Measurements from ENCODE around the gene HPSE2. TPM values are rescaled to one million over a fixed set of nuclear protein-coding genes. Genes with fewer than 3 reads are reported as not detected.
"Not testable (repeated sequence)": the region's sequence is repeated elsewhere in the genome, so short reads cannot be mapped to it uniquely, and the experiment has no call there.

Gene HPSE2
- total RNA-seq, 1 experiment from 2014 or later = not detected

GRCh38 chr10:99002392-99002791, 233.3 kb downstream of the HPSE2 start:
- TF ChIP-seq, protein P1, sequence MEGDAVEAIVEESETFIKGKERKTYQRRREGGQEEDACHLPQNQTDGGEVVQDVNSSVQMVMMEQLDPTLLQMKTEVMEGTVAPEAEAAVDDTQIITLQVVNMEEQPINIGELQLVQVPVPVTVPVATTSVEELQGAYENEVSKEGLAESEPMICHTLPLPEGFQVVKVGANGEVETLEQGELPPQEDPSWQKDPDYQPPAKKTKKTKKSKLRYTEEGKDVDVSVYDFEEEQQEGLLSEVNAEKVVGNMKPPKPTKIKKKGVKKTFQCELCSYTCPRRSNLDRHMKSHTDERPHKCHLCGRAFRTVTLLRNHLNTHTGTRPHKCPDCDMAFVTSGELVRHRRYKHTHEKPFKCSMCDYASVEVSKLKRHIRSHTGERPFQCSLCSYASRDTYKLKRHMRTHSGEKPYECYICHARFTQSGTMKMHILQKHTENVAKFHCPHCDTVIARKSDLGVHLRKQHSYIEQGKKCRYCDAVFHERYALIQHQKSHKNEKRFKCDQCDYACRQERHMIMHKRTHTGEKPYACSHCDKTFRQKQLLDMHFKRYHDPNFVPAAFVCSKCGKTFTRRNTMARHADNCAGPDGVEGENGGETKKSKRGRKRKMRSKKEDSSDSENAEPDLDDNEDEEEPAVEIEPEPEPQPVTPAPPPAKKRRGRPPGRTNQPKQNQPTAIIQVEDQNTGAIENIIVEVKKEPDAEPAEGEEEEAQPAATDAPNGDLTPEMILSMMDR (conservative IDR thresholded peaks at IDR 0.05) = no peak
- no peak for TF ChIP-seq EZH2 (IDR thresholded peaks at IDR 0.05; ENCODE audit: low read depth)
- H3K9me2 ChIP-seq (ENCODE audit: insufficient read depth) = no peaks in the 10 kb centered on the region
- H3K79me2 ChIP-seq (ENCODE audit: low read depth) = no peaks in the 10 kb centered on the region
- H4K20me1 ChIP-seq (ENCODE audit: insufficient read depth) = no peaks in the 10 kb centered on the region
- intact Hi-C loops (cut with micrococcal nuclease; ENCODE audit: unreplicated experiment) = no loop called here
- BruUV-seq (replicated peaks) = no TSS peak
- H3K36me3 ChIP-seq (ENCODE audit: low read depth) = no peaks in the 10 kb centered on the region
- ChIA-PET CTCF (no interaction called here), POLR2A (ENCODE audit: unreplicated experiment) (no interaction called here)
- no peak overlapping the region for H3K4me3 ChIP-seq
- no peak overlapping the region for H2AFZ ChIP-seq
- H3K4me2 ChIP-seq = no peak overlapping the region
- no peak overlapping the region for H3K27ac ChIP-seq
- H3K9me3 ChIP-seq (ENCODE audit: insufficient read depth, low read depth) = no peaks in the 10 kb centered on the region
- H3K4me1 ChIP-seq (replicated peaks; ENCODE audit: insufficient read depth) = no peaks in the 10 kb centered on the region
- no peaks in the 10 kb centered on the region for H3F3A ChIP-seq (ENCODE audit: insufficient read depth, low read depth)
- H3K27me3 ChIP-seq (ENCODE audit: insufficient read depth, low read depth) = no peaks in the 10 kb centered on the region
- no peak for DNase-seq

DNA sequence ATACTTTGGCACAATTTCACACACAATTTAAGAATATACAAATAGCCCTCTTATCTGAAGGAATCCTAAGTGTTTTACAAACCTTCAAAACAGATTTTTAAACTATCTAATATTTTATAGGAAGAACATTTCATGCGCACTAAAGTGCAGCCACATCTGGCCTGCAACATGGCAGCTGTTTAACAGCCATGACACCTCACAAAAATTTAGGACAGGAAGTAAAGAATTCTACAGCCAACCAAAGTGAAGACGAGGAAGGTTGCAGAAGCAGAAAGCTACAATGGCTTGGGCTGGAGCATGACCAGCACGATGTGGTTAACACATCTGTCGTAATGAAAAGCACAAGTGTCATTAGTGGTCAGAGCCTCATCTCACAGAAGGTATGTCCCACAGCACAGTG, 238.1 kb downstream of the HPSE2 start:
- H2AFZ ChIP-seq = no peak overlapping the region
- TF ChIP-seq, protein P1 (conservative IDR thresholded peaks at IDR 0.05) = no peak
- no peak for TF ChIP-seq EZH2 (IDR thresholded peaks at IDR 0.05; ENCODE audit: low read depth)
- no peaks in the 10 kb centered on the region for H3K4me1 ChIP-seq (replicated peaks; ENCODE audit: insufficient read depth)
- BruUV-seq (replicated peaks) = no TSS peak
- intact Hi-C loops (cut with micrococcal nuclease; ENCODE audit: unreplicated experiment) = no loop called here
- H4K20me1 ChIP-seq (ENCODE audit: insufficient read depth) = no peaks in the 10 kb centered on the region
- no peak overlapping the region for H3K4me2 ChIP-seq
- no peaks in the 10 kb centered on the region for H3K9me3 ChIP-seq (ENCODE audit: insufficient read depth, low read depth)
- no peak for DNase-seq
- no peaks in the 10 kb centered on the region for H3K9me2 ChIP-seq (ENCODE audit: insufficient read depth)
- H3K36me3 ChIP-seq (ENCODE audit: low read depth) = no peaks in the 10 kb centered on the region
- H3K27ac ChIP-seq = no peak overlapping the region
- no peaks in the 10 kb centered on the region for H3K27me3 ChIP-seq (ENCODE audit: insufficient read depth, low read depth)
- ChIA-PET POLR2A (ENCODE audit: unreplicated experiment) (no interaction called here), CTCF (no interaction called here)
- no peaks in the 10 kb centered on the region for H3K79me2 ChIP-seq (ENCODE audit: low read depth)
- H3K4me3 ChIP-seq = no peak overlapping the region
- no peaks in the 10 kb centered on the region for H3F3A ChIP-seq (ENCODE audit: insufficient read depth, low read depth)

- H4K20me1 ChIP-seq (ENCODE audit: insufficient read depth) = no peaks in the 10 kb centered on the region
- BruUV-seq (replicated peaks) = no TSS peak
- TF ChIP-seq, protein P1 (conservative IDR thresholded peaks at IDR 0.05) = no peak
- no peak for TF ChIP-seq EZH2 (IDR thresholded peaks at IDR 0.05; ENCODE audit: low read depth)
- H3K27ac ChIP-seq = no peak overlapping the region
- no peaks in the 10 kb centered on the region for H3F3A ChIP-seq (ENCODE audit: insufficient read depth, low read depth)
- H3K36me3 ChIP-seq (ENCODE audit: low read depth) = no peaks in the 10 kb centered on the region
- intact Hi-C loops (cut with micrococcal nuclease; ENCODE audit: unreplicated experiment) = no loop called here
- H3K27me3 ChIP-seq (ENCODE audit: insufficient read depth, low read depth) = no peaks in the 10 kb centered on the region
- H3K9me3 ChIP-seq (ENCODE audit: insufficient read depth, low read depth) = no peaks in the 10 kb centered on the region
- CTCF ChIA-PET = no interaction called here
- no peak overlapping the region for H2AFZ ChIP-seq
- POLR2A ChIA-PET (ENCODE audit: unreplicated experiment) = no interaction called here
- H3K4me2 ChIP-seq = no peak overlapping the region
- no peak for DNase-seq
- no peaks in the 10 kb centered on the region for H3K4me1 ChIP-seq (replicated peaks; ENCODE audit: insufficient read depth)
- H3K9me2 ChIP-seq (ENCODE audit: insufficient read depth) = no peaks in the 10 kb centered on the region
- H3K79me2 ChIP-seq (ENCODE audit: low read depth) = no peaks in the 10 kb centered on the region
- no peak overlapping the region for H3K4me3 ChIP-seq
These were observed 241.6 kb downstream of the HPSE2 start for GRCh38 chr10:98994030-98994429.

DNA sequence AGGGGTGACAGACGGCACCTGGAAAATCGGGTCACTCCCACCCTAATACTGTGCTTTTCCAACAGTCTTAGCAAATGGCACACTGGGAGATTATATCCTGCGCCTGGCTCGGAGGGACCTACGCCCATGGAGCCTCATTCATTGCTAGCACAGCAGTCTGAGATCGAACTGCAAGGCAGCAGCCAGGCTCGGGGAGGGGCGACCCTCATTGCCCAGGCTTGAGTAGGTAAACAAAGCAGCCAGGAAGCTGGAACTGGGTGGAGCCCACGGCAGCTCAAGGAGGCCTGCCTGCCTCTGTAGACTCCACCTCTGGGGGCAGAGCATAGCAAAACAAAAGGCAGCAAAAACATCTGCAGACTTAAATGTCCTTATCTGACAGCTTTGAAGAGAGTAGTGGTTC, 251.9 kb downstream of the HPSE2 start:
- intact Hi-C loops (cut with micrococcal nuclease; ENCODE audit: unreplicated experiment); CTCF ChIA-PET; H3K4me2 ChIP-seq: not testable (repeated sequence)

More for the DNA sequence above, 251.9 kb downstream of the HPSE2 start:
- H2AFZ ChIP-seq; H3K9me2 ChIP-seq (ENCODE audit: insufficient read depth); POLR2A ChIA-PET (ENCODE audit: unreplicated experiment); DNase-seq; BruUV-seq (replicated peaks); H4K20me1 ChIP-seq (ENCODE audit: insufficient read depth); H3K9me3 ChIP-seq (ENCODE audit: insufficient read depth, low read depth); H3K4me3 ChIP-seq; H3K79me2 ChIP-seq (ENCODE audit: low read depth); H3K36me3 ChIP-seq (ENCODE audit: low read depth); H3K27me3 ChIP-seq (ENCODE audit: insufficient read depth, low read depth); H3F3A ChIP-seq (ENCODE audit: insufficient read depth, low read depth); H3K4me1 ChIP-seq (replicated peaks; ENCODE audit: insufficient read depth); H3K27ac ChIP-seq: not testable (repeated sequence)

Data from PC-9 (cell line).